ENCODE data around the gene SLC6A6.

DNA sequence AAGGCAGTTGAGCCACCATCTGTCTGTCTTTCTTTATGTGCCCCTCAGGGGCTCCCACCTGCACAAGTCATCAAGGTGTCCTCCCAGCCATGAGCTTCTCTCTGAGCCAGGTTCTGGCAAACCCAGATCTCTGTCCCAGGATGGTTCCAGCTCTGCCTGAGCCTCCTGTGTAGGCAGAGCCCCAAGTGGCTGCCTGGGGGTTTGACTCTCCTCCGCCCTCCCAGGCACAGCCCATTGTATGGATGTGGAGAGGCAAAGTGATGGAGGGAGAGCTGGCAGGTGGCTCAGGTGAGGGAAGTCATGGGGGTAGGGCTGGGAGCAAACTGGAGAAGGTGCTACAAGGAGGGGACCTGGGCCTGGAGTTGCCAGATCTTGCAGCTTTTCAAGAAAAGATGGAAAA is 80.9 kb downstream of the SLC6A6 start:
- TF ChIP-seq, protein P1, sequence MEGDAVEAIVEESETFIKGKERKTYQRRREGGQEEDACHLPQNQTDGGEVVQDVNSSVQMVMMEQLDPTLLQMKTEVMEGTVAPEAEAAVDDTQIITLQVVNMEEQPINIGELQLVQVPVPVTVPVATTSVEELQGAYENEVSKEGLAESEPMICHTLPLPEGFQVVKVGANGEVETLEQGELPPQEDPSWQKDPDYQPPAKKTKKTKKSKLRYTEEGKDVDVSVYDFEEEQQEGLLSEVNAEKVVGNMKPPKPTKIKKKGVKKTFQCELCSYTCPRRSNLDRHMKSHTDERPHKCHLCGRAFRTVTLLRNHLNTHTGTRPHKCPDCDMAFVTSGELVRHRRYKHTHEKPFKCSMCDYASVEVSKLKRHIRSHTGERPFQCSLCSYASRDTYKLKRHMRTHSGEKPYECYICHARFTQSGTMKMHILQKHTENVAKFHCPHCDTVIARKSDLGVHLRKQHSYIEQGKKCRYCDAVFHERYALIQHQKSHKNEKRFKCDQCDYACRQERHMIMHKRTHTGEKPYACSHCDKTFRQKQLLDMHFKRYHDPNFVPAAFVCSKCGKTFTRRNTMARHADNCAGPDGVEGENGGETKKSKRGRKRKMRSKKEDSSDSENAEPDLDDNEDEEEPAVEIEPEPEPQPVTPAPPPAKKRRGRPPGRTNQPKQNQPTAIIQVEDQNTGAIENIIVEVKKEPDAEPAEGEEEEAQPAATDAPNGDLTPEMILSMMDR (IDR thresholded peaks at IDR 0.05) = no peak
- TF ChIP-seq EP300 (IDR thresholded peaks at IDR 0.05) (no peak), POLR2A (IDR thresholded peaks at IDR 0.05) (no peak)

All from stomach (tissue), 4 donors.